Stimulated activated CD8-positive, alpha-beta memory T cell treated with anti-CD3 and anti-CD28 coated beads, Interleukin-7, amount 100 ng/mL, for 1 hour (primary cell): ENCODE results near the gene RNF183.
"Not testable (repeated sequence)": the region's sequence is repeated elsewhere in the genome, so short reads cannot be mapped to it uniquely, and the experiment has no call there.

Source experiments
- DNase-seq, 2 donors: peaks; one replicate each; pipeline ENCODE4 v3.0.0-alpha.2; 2020; ENCODE audit warnings: low read depth in 2 of 2

RNF183 gene

DNA sequence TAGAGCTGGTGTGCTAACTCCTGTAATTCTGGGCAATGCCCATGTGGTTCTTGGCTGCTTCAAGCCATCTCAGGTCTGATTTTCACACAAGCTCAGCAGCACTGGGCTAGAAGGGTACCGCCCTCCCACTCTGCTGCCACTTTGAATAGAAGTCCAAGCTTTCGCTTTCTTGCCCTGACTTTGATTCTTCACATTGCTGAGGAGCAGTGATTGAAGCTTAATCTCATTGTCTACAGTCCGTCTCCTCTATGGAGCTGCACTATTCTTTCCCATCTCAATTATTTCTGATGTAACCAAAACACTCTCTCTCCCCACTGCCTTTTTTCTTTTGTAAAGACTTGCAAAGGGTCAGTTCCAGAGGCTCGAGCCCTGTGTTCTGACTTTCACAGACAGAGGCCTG lies 12.9 kb upstream of the RNF183 start:
- no peak for DNase-seq

DNA sequence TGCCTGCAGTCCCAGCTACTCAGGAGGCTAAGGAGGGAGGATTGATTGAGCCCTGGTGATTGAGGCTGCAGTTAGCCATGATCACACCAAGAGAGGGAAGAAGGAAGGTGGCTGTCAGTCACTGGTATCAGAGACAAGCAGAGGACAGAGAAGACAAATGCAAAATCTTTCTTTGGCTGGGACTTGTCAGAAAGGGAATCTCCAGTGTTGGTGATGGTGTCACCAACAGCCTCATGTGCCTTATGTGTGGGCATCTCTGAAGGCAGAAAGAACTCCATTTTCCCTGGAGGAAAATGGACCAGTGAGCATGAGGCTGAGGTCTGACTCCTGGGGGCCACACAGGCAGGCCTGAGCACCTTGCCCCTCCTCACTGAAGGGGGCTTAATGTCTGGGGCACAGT lies 12.1 kb upstream of the RNF183 start:
- DNase-seq, result no peak

DNA sequence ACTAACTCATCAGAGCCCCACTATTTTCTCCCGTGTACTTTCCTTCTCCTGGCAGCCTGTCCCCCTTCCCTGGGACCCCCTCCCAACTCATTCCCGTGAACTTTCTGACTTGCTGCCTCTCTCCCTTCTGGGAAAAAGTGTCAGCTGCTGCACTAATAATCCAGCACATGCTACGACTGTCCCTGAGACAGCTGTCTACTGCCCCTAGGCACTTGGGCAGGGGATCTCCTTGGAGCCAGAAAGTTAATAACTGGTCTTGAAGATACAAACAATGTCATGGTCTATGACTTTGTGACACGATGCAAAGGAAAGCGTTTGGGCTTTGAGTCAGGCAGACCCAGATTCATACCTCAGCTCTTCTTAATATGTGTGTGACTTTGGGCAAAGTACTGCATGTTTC lies 10.1 kb upstream of the RNF183 start:
- no peak for DNase-seq

DNA sequence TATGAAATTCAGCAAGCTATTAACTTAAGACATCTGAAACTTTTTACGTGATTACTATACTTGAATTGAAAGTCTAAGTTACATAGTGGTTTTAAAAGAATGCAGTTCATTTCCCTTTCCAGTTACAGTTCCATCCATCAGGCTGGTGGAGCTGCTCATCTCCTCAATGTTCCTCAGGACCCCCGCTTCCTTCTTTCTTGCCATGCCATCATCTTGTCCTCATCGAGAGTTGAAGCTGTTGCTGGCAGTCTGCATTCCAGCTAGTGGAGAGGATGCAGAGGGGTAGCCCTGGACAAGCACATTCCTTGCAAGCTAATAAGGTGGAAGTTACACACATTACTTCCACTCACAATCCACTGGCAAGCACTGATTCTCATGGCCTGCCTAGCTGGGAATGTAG lies 8.8 kb upstream of the RNF183 start:
- no peak for DNase-seq

DNA sequence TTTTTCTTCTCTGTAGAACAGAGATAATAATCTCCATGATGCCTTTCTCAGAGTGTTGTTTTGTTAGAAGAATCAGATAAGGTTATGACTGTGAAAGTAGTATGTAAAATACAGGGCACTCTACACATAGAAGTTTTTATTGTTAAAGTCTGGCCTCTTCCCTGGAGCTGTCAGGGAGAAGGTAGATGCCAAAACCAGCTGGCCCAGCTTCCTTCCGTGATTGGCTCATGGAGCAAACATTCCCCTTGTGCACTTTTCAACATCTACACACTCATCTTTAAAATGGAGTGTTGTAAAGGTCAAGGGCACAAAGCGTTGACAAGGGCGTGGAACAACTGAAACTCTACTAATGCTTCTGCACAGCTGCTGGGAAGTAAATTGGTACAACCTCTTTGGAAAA lies 7.4 kb upstream of the RNF183 start:
- DNase-seq, result no peak

DNA sequence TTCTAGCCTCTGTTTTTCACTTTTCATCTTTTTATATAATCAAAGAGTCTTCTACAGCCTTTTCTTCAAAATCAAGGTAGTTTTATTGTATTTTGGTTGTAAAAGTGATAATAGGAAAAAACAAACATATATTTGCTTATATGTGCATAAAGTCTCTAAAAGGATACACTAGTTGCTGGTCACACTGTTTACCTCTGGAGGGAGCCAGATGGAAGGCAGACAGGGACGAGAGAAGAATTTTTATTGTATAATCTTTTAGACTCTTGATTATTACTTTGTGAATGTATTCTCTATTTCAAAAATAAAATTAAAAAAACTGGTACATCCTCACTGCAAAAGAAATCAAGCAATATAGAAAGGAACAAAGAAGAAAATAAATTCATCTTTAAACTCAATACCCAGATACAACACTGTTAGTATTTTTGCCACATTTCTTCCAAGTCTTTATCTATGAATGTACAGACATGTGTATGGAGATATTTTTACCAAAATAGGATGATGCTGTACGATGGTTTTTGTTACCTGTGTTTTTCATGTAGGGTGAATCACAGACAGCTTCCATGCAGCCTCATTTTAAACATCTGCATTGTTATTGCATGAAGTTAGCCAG lies 6.1 kb upstream of the RNF183 start:
- no peak for DNase-seq

DNA sequence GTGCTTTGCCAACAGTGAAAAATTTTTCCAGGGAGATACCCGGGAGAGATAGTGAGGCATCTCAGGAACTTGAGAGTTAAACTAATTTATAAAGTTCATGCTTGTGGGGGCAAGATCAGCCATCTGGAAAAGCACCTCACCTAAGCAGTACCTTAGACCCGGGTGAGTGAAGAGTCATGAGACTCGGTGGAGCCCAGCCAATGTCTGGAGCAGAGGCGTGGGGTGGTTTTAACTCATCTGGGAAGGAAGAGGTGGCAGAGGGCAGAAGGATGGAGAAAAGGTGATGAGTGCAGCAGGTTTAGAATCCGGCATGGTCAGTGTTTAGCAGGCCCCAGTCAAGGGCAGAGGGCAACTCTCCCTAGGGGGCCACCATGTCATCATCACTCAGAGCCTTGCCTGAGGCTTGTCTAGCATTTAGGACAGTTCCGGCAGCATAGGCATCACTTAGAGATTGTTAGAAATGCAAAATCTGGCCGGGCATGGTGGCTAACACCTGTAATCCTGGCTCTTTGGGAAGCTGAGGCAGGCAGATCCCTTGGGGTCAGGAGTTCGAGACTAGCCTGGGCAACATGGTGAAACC lies 4.3 kb upstream of the RNF183 start:
- DNase-seq, result no peak

DNA sequence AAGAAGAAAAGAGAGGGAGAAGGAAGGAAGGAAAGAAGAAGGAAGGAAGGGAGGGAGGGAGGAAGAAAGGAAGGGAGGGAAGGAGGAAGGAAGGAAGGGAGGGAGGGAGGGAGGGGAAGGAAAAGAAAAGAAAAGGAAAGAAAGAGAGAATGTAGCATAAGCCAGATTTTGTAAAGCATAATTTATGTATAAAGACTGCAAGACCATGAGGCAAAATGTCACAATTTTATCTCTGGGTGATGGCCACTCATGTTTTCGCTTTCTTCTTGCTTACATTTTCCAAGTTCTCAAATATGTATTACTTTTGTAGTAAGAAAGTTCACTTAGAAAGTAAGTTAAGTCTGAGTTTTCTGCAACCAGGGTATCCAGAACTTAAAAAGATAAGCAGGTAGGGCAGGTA lies 3.4 kb upstream of the RNF183 start:
- no peak for DNase-seq

DNA sequence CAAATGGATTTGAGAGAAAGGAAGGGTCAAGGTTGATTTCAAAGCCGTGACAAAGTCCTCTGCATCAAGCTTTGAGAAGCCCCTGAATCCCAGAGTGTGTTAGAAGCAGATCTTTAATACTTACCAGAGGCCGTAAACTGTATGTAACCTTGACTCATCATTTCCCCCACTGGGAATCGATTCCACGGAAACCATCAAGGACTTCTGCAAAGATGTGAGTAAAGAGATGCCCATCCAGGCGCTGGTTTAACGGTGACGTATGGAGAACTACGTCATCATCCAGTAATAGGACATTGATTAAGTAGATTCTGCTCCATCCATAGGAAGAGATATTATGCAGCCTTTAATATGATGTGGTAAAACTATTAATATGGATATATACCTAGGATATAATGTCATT lies 1.6 kb downstream of the RNF183 start:
- DNase-seq, result no peak

DNA sequence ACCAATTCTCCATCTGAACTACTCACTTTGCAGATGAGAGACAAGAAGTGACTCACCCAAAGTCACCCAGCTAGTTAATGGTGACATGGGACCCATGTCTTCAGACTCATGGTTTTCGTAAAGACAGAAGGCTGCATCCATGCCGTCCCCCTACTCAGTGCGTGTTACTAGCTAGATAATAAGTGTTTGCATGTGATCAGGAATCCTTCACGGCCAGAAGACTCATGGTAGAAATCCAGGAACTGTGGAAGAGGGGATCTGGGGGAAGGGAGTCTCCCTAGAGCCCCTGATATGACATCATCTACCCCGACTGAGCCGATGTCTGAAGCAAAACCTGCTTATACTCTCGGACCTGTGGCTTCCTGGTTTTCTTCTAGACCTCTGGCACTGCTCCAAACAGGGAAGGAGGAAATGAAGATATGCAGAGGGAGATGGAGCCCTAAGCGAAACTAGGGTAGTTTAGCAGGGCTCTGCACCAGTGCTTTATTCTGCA lies 3.3 kb downstream of the RNF183 start:
- DNase-seq, result no peak

DNA sequence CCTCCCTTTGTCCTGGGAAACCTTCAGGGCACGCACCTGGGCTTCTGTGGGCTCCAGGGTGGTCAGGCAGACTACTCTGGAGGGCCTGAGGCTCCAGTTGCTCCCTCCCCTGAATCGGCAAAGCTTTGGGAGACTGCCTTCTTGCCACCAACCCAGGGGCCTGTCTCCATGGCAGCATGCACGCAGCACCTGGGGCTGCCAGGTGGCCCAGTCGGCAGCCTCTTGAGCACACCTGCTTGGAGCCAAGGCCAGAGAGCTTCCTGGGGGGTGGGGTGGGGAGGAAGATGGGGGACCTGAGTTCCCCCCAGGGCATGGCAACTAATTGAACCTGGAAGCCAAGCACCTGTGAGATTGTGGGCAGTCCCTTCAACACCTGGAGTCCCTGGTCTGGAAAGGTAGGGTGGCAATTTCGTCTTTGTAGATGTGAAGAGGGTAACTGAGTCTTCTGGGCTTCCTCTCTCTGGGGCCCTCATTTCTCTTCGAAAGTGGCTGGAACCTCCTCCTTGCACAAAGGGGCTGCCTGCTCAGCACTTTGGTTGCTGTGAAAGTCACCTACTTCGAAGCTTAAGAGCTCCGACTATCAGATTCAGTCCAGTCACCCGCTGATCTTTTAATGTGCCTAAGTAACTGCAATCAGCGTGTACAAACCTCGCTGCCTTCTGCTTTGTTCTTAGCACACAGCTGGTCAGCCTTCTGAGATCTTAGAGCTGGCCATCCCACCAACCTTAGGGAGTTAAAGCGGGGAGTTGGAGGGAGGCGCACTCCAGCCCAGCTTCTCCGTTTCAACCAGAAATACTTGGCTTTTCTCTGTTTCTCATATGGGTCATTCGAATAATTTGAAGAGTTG lies 4.0 kb downstream of the RNF183 start:
- no peak for DNase-seq

DNA sequence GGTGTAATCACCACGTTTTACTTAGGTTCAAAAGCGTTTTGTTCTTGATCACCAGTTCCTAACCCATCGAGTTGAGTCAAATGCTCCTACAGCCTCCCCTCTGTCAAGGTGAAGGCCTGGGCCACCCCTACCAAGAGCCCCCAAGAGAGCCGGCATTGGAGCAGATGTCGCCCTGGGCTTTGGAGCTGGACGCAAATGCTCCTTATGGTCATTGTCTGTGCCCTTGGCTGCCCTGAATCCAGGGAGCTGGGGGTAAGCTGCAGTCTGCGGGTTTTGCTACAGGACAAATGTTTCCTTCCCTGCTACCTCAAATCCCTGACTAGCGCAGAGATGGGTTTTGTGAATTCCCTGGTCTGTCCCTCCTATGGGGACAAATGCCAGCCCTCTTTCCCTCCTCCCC lies 4.9 kb downstream of the RNF183 start:
- no peak for DNase-seq

DNA sequence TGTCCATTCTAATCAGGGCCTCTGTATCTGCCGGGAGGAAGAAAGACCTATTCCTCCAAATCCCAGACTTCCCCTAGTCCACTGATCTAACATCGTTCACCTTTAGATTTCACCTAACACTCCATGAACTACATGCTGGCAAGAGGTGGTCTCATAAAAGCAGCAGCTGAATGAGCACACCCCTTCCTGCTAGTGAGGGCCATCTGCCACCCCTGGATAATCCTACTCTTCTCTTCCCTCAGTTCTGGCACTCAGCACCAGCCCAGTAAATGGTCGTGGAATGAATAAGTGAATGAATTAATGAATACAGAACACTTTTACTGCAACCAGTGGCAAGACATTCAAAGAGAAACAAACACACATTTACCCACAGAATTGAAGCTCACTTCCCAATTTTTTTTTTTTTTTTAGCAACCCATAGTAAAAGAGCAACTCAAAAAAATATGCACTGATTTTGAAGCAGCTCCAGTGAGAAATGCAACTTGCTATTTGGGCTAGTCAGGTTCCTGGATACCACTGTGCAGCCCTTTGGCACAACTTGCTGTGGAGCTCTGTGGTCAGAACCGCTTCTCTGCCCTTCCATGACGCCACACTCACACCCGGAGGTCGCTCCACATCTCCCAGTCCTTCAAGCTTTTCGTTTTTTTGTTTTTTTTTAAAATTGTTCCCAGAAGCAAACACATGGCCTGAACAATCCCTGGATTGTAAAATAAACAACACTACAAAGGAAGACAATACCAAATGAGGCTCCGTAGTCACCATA lies 6.2 kb downstream of the RNF183 start:
- DNase-seq, result no peak

DNA sequence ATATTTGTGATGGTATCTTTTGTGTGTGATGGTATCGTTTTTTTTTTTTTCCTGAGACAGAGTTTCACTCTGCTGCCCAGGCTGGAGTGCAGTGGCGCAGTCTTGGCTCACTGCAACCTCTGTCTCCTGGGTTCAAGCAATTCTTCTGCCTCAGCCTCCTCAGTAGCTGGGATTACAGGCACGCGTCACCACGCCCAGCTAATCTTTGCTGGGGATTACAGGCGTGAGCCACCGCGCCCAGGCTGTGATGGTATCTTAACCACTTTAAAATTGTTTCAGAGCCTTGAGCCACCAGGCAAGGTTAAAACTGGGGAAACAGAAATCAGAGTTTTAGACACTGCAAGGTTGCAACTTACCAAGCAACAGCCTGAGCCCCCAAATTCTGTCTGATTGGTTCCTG lies 6.9 kb downstream of the RNF183 start:
- DNase-seq, result not testable (repeated sequence)

DNA sequence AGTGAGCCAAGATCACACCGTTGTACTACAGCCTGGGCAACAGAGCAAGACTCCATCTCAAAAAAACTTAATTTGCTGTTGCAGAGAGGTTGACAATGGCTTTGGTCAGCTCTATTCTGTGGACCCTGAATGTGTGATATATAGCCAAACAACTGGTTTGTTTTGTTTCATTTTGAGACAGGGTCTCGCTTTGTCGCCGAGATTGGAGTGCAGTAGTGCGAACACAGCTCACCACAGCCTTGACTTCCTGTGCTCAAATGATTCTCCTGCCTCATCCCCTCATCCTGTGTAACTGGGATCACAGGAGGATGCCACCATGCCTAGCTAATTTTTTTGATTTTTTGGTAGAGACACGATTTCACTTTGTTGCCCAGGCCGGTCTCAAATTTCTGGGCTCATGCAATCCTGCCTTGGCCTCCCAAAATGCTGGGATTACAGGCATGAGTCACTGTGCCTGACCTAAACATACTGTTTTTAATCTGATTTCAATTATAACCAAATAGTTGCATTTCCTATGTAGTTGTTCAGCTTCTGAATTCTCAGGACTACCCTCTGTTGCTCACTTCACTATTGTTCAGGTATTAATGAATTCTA lies 9.8 kb downstream of the RNF183 start:
- DNase-seq, result no peak

DNA sequence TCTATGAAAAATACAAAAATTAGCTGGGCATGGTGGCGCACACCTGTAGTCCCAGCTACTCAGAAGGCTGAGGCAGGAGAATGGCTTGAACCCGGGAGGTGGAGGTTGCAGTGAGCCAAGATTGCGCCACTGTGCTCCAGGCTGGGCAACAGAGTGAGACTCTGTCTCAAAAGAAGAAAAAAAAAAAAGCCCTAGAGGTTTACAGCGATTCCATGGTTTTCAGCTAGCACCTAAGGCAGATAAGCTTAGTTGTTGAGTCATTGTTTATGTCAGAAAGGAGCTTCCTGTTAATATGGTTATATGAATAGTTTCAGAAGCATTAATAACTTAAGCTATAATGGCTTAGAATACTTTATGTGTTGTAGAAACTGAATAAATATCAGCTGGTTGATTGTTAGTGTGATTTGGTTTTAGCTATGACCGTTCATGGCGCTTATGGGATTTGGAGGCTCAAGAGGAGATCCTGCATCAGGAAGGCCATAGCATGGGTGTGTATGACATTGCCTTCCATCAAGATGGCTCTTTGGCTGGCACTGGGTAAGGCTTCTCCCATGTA lies 13.0 kb downstream of the RNF183 start:
- DNase-seq, result no peak

DNA sequence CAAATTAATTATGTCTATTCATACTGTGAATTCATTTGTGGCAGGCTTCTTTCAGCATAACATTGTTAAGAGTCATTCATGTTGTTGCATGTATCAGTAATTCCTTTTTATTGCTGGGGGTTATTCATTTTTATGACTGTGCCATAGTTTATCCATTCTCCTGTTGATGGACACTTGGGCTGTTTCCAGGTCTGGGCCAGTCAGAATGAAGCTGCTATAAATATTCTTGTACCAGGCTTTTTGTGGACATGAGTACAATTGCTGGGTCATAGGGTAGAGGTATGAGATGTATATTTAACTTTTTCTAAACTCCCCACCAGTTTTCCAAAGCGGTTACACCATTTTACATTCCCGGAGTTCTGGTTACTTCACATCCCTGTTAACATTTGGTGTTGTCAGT lies 14.1 kb downstream of the RNF183 start:
- no peak for DNase-seq

DNA sequence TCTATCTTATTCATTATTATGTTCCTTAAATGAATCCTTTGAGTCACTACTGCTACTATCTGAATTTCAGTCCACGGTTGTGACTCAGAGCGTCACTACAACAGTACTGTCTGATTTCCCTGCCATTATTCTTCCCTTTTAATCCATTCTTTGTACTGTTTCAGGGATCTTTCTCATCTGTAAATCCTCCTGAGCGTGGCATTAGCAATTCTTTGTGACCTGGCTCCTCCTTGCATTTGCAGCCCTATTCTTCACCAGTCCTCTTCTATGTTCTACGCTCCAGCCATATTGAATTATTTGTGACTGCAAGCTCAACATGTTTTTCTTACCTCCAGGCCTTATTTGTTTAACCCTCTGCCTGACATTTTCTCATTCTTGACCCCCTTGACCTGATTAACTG lies 21.8 kb downstream of the RNF183 start:
- no peak for DNase-seq

DNA sequence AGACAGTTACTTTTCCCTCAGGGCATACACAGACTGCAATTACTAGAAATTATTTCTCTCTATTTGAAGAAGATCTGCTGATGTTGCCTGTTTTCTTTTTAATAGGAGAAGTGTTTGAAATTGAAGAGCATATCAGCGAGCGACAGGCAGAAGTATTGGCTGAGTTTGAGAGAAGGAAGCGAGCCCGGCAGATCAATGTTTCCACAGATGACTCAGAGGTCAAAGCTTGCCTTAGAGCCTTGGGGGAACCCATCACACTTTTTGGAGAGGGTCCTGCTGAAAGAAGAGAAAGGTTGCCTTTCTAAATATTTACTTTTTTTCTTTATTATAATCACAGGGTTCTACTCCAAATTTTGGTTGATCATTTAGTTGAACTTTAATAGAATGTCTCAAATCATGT lies 24.3 kb downstream of the RNF183 start:
- DNase-seq, result no peak

DNA sequence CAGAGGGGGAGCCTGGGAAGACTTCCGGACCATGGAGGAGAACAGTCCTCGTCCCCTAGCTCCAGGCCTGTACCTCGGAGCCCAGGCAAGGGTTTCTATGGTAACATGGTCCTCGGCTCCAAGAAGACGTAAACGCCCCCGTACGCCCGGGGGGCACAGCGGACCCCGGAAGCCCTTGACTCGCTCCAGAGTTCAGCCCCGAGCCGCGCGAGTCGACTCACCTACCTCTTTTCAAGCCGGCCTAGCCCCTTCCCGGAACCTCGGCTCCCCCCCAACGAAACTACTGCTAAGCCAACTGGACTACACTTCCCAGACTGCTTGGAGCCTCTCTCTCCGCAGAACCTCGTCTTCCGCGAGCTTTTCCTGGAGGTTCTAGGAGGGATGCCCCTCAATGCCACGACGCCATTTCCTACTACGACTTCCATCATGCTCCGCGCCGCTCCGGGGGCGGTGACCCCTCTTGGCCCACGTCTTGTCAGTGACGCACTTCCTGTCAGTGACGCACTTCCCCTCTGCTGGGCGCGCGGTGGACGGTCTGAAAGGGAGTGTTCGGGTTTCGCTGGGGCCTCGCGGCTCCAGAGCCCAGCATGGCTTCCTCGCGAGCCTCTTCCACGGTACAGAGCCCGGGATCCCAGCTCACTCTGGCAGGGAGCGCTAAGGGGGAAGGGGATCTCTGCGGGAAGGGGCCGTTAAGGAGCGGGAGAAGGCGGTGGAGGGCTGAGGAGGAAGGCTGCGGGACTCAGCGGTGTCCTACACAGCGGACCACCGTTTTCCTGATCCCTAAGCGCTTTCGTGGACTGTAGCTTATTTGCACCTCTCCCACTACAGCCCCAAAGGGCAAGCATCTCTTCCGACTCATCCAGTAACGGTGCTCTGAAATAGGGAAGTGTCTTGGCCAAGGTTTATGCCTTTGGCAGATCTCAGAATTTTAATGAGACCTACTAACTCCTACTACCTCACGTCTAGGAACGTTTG lies 27.7 kb downstream of the RNF183 start, which contains the start of the genes CDC26 and PRPF4:
TSS of gene CDC26 (minus strand) at position 416 of the 975 bp plus-strand sequence. CDS start 3,065 bp downstream, outside the sequence.
TSS of gene PRPF4 (plus strand) at position 502 of the 975 bp plus-strand sequence. CDS start at position 588, 86 bp downstream.
- peak; percentile 88 to 89 for DNase-seq
